Measurements from ENCODE around the gene TAL2.
"Not testable (repeated sequence)": the region's sequence is repeated elsewhere in the genome, so short reads cannot be mapped to it uniquely, and the experiment has no call there.

GRCh38 chr9:105703638-105704037 lies 41.4 kb downstream of the TAL2 start:
- TF ChIP-seq POLR2A, CTCF (IDR thresholded peaks at IDR 0.05): not testable (repeated sequence)
